Measurements from ENCODE around the gene ADAM33. TPM values are rescaled to one million over a fixed set of nuclear protein-coding genes. Genes with fewer than 3 reads are reported as not detected.

Gene ADAM33
- total RNA-seq, 4 donors from 2014 or later: 5.6 to 175 (median 23.3) TPM

DNA sequence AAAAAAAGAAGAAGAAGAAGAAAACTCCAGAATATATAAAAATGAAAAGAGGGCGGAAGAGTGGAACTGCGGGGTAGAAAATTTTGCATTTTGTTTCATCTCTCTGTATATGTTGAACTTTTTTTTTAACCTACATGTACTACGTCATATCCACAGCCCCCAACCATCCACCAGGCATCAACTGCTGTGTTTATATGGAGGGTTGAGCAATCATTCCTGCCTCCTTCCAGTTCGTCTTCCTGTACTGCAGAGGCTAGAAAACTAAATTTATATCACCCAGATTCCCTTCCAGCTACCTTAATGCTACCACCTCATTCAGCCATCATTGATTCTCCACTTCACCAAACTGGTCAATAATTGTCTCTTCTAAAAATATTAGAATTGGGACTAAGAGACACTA is 40.1 kb upstream of the ADAM33 start:
- Histone ChIP-seq H3K27me3 (no peaks in the 10 kb centered on the region), H3K9me3 (no peaks in the 10 kb centered on the region), H3K27ac (no peak overlapping the region), H3K4me3 (no peak overlapping the region), H3K4me1 (no peaks in the 10 kb centered on the region), H3K36me3 (no peaks in the 10 kb centered on the region)
- TF ChIP-seq CTCF (IDR thresholded peaks at IDR 0.05) (no peak), POLR2A (IDR thresholded peaks at IDR 0.05) (no peak)
- DNase-seq: no peak

GRCh38 chr20:3720626-3721025 is 38.8 kb upstream of the ADAM33 start:
- TF ChIP-seq CTCF (IDR thresholded peaks at IDR 0.05) (no peak), POLR2A (IDR thresholded peaks at IDR 0.05) (no peak)
- DNase-seq: no peak
- Histone ChIP-seq H3K27ac (no peak overlapping the region), H3K4me3 (no peak overlapping the region), H3K4me1 (no peaks in the 10 kb centered on the region), H3K36me3 (no peaks in the 10 kb centered on the region), H3K27me3 (no peaks in the 10 kb centered on the region), H3K9me3 (no peaks in the 10 kb centered on the region)

GRCh38 chr20:3720068-3720467 is 38.3 kb upstream of the ADAM33 start:
- Histone ChIP-seq H3K27ac (no peak overlapping the region), H3K36me3 (no peaks in the 10 kb centered on the region), H3K27me3 (no peaks in the 10 kb centered on the region), H3K4me3 (no peak overlapping the region), H3K9me3 (no peaks in the 10 kb centered on the region), H3K4me1 (no peaks in the 10 kb centered on the region)
- no peak for DNase-seq
- no peak for TF ChIP-seq CTCF (IDR thresholded peaks at IDR 0.05)
- no peak for TF ChIP-seq POLR2A (IDR thresholded peaks at IDR 0.05)

DNA sequence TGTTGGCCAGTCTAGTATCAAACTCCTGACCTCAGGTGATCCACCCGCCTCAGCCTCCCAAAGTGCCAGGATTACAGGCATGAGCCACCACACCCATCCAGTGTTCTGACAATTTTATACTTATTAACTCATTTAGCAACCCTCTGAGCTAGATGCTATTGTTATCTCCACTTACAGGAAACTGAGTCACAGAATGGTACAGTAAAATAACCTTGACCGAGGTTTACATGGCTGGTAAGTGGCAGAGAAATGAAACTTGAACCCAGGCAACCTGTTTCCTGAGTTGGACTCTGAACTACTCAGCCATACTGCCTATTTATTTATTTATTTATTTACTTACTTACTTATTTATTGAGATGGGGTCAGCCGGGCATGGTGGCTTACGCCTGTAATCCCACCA is 37.2 kb upstream of the ADAM33 start:
- Histone ChIP-seq H3K27ac (no peak overlapping the region), H3K4me3 (no peak overlapping the region), H3K9me3 (no peaks in the 10 kb centered on the region), H3K27me3 (no peaks in the 10 kb centered on the region), H3K4me1 (no peaks in the 10 kb centered on the region), H3K36me3 (no peaks in the 10 kb centered on the region)
- TF ChIP-seq POLR2A (IDR thresholded peaks at IDR 0.05): no peak
- TF ChIP-seq CTCF (IDR thresholded peaks at IDR 0.05): no peak
- no peak for DNase-seq

GRCh38 chr20:3716195-3716834 is 34.5 kb upstream of the ADAM33 start:
- H3K4me3 ChIP-seq: no peak overlapping the region
- H3K4me1 ChIP-seq: no peaks in the 10 kb centered on the region
- DNase-seq: no peak
- H3K9me3 ChIP-seq: no peaks in the 10 kb centered on the region
- no peaks in the 10 kb centered on the region for H3K36me3 ChIP-seq
- TF ChIP-seq CTCF (IDR thresholded peaks at IDR 0.05) (peak in 4 of 6 experiments; percentile 36 to 50 (median 42)), POLR2A (IDR thresholded peaks at IDR 0.05) (no peak)
- H3K27ac ChIP-seq: no peak overlapping the region
- no peaks in the 10 kb centered on the region for H3K27me3 ChIP-seq

DNA sequence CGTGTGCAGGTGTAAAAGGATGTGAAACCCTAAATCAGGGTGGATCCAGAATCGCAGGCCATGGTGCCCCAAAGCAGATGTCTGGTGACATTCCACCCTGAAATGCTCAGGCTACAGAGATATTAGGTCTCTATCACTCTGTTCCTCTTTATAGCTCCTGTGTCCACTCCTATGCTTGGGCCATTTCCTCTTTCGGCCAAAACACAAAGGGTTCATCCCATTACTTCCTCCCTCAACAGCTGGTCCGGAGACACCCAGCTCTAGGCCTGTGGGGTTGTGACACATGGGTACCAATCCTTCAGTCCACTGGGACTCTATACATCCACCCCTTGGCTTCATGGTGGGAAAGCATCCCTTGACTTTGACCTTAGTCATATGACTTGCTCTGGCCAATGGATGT is 32.3 kb upstream of the ADAM33 start:
- no peaks in the 10 kb centered on the region for H3K4me1 ChIP-seq
- no peak for DNase-seq
- H3K27ac ChIP-seq: no peak overlapping the region
- no peaks in the 10 kb centered on the region for H3K9me3 ChIP-seq
- no peak overlapping the region for H3K4me3 ChIP-seq
- TF ChIP-seq POLR2A (IDR thresholded peaks at IDR 0.05) (no peak), CTCF (IDR thresholded peaks at IDR 0.05) (no peak)
- no peaks in the 10 kb centered on the region for H3K27me3 ChIP-seq
- no peaks in the 10 kb centered on the region for H3K36me3 ChIP-seq

All from Peyer's patch (tissue), 4 donors.